Upper lobe of right lung (tissue), 1 donor: ENCODE data around the gene CD99. TPM values are rescaled to one million over a fixed set of nuclear protein-coding genes. Genes with fewer than 3 reads are reported as not detected.

Source experiments
- ATAC-seq: fragments of 200-7000 bp; cut with Tn5 transposase; one replicate; pipeline ENCODE4 v1.9.1; 2020; ENCODE audit warnings: mild to moderate bottlenecking, moderate library complexity
- DNase-seq: peaks from one replicate; pipeline ENCODE4 v3.0.0-alpha.2; 2020
- H3K27ac ChIP-seq: fragments of 200-600 bp; one replicate; pipeline ENCODE4 v1.8.0; 2022
- H3K27me3 ChIP-seq: fragments of 200-600 bp; one replicate; pipeline ENCODE4 v1.8.0; 2022; ENCODE audit warnings: mild to moderate bottlenecking
- H3K36me3 ChIP-seq: fragments of 200-600 bp; one replicate; pipeline ENCODE4 v1.8.0; 2022
- H3K4me1 ChIP-seq: fragments of 200-600 bp; one replicate; pipeline ENCODE4 v1.8.0; 2022
- H3K4me3 ChIP-seq: fragments of 200-600 bp; one replicate; pipeline ENCODE4 v1.8.0; 2022; ENCODE audit warnings: mild to moderate bottlenecking
- H3K9me3 ChIP-seq: fragments of 200-600 bp; one replicate; pipeline ENCODE4 v1.8.0; 2022
- CTCF ChIP-seq: fragments of 200-600 bp; IDR thresholded peaks from one replicate; pipeline ENCODE4 v1.8.0; 2022; ENCODE audit warnings: antibody characterized with exemption
- intact Hi-C: fragments of 100-400 bp; cut with DNase I; formaldehyde crosslinking; loops from one replicate; pipeline ENCODE4 v1.11.0; 2022
- long read RNA-seq: library from polyadenylated mRNA; unstranded; transcript quantifications from one replicate; pipeline ENCODE4 v2.0.0, GENCODE V29; 2021
- total RNA-seq: library from RNA; stranded (reverse); fragmentation: NEBNext Ultra II Directional; extraction: Animal tissue kit (Norgen Biotek cat#: 25700); gene quantifications from one replicate; pipeline ENCODE4 v1.2.1, GENCODE V29; 2021
- donor health status: DM: no; HTN: yes; CAD: no; lungs with severe emphysema.

The CD99 gene
- 242 TPM for total RNA-seq
- long read RNA-seq, transcript CD99-204 (9 exons, 892 nt), result minor isoform, 8 of 206 reads
- long read RNA-seq, transcript CD99-212 (10 exons, 1,089 nt), result minor isoform, 16 of 206 reads
- long read RNA-seq, transcript CD99-208 (9 exons, 842 nt), result minor isoform, 5 of 206 reads
- long read RNA-seq, transcript CD99-205 (10 exons, 1,291 nt), result major isoform, 160 of 206 reads
- long read RNA-seq, partial matches to known transcripts, result 3 of 206 reads
- long read RNA-seq, other reads (novel, unspliced or antisense), result 13 of 206 reads

- no peaks in the 10 kb centered on the region for H3K9me3 ChIP-seq
- DNase-seq (peak; percentile 96), ATAC-seq (peak; percentile 97)
- intact Hi-C loops, result no loop called here
- no peaks in the 10 kb centered on the region for H3K36me3 ChIP-seq
- peak; percentile 3 for TF ChIP-seq CTCF
- peak within 1 kb of the TSS; percentile 86 for H3K27ac ChIP-seq
- peak within 1 kb of the TSS; percentile 99 for H3K4me3 ChIP-seq
- H3K27me3 ChIP-seq, result no peaks in the 10 kb centered on the region
- peaks cover 36% of the 10 kb centered on the region for H3K4me1 ChIP-seq
Observed at GRCh38 chrX:2690856-2691542, at the start of gene CD99. Gene CD99 (plus strand): TSS chrX:2691295. CDS start chrX:2691361, 66 bp downstream.

- ATAC-seq, result no peak
- no peaks in the 10 kb centered on the region for H3K27me3 ChIP-seq
- H3K4me1 ChIP-seq, result no peaks in the 10 kb centered on the region
- intact Hi-C loops, result no loop called here
- H3K4me3 ChIP-seq, result no peak overlapping the region
- H3K27ac ChIP-seq, result no peak overlapping the region
- no peak for TF ChIP-seq CTCF
- no peaks in the 10 kb centered on the region for H3K9me3 ChIP-seq
- DNase-seq, result no peak
- peaks cover 14% of the 10 kb centered on the region for H3K36me3 ChIP-seq
Observed at GRCh38 chrX:2642146-2642545, 48.9 kb upstream of the CD99 start.

- Histone ChIP-seq H3K27ac (no peak overlapping the region), H3K4me3 (no peak overlapping the region), H3K4me1 (no peaks in the 10 kb centered on the region), H3K9me3 (no peaks in the 10 kb centered on the region), H3K27me3 (no peaks in the 10 kb centered on the region), H3K36me3 (peaks cover 14% of the 10 kb centered on the region)
- no peak for ATAC-seq
- intact Hi-C loops, result no loop called here
- no peak for DNase-seq
- TF ChIP-seq CTCF, result no peak
Observed at GRCh38 chrX:2642791-2643190, 48.3 kb upstream of the CD99 start.

- DNase-seq, result no peak
- Histone ChIP-seq H3K4me1 (no peaks in the 10 kb centered on the region), H3K36me3 (peaks cover 7% of the 10 kb centered on the region), H3K4me3 (no peak overlapping the region), H3K9me3 (no peaks in the 10 kb centered on the region), H3K27ac (no peak overlapping the region), H3K27me3 (no peaks in the 10 kb centered on the region)
- intact Hi-C loops, result no loop called here
- no peak for TF ChIP-seq CTCF
- ATAC-seq, result no peak
Observed at GRCh38 chrX:2643880-2644279, 47.2 kb upstream of the CD99 start.

GRCh38 chrX:2645563-2645962, 45.5 kb upstream of the CD99 start:
- ATAC-seq, result no peak
- no peaks in the 10 kb centered on the region for H3K27me3 ChIP-seq
- H3K27ac ChIP-seq, result no peak overlapping the region
- H3K36me3 ChIP-seq, result no peaks in the 10 kb centered on the region
- H3K4me1 ChIP-seq, result no peaks in the 10 kb centered on the region
- no peak for TF ChIP-seq CTCF
- no peak for DNase-seq
- H3K9me3 ChIP-seq, result no peaks in the 10 kb centered on the region
- intact Hi-C loops, result no loop called here
- no peak overlapping the region for H3K4me3 ChIP-seq
